ENCODE data around the gene ZSWIM7. TPM values are rescaled to one million over a fixed set of nuclear protein-coding genes. Genes with fewer than 3 reads are reported as not detected.

ZSWIM7 gene
- total and polyA plus RNA-seq, 2 experiments from 2014 or later = 16.3 to 50.4 TPM

DNA sequence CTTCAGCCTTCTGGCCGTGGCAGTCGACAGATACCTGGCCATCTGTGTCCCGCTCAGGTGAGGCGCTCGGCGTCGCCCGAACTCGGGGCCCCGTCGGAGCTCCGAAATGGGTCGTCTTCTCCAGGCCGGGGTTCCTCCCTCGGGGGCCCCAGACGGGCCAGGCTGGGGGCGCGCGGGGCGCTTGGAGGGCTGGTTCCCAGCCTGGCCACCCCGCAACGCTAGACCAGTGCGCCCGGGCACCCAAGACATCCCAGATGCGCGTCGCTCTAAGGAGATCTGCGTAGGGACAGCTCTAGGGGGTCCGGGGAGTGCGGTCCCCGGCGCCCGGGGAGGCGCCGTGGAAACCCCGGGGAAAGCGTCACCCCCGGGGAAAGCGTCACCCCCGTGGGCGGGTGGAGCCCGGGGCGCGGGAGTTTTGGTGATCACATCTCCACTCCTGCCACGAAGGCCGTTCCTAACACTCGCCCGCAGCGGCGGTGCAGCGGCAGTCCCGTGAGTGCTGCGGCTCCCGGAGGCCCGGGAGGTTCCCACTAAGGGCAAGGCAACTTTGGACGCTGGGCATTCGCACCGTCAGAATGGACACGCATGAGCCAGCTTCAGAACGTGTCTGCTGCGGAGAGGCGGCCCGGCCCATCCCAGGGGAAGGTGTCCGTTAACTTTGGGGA, 53.8 kb downstream of the ZSWIM7 start (continued):
- TF ChIP-seq ZNF462 (CRISPR knock-in tag; IDR thresholded peaks at IDR 0.05) = no peak
- TF ChIP-seq POLR2AphosphoS5 (IDR thresholded peaks at IDR 0.05; ENCODE audit: low read depth) = no peak
- TF ChIP-seq STAT1 (IDR thresholded peaks at IDR 0.05; ENCODE audit: unreplicated experiment) = no peak
- TF ChIP-seq ETS1 (IDR thresholded peaks at IDR 0.05) = no peak
- TF ChIP-seq CREB1 (CRISPR knock-in tag; IDR thresholded peaks at IDR 0.05; ENCODE audit: low read depth) = no peak
- no peak for TF ChIP-seq CTCF (conservative IDR thresholded peaks at IDR 0.05; ENCODE audit: low read depth in 2 of 2)
- TF ChIP-seq, protein P1, sequence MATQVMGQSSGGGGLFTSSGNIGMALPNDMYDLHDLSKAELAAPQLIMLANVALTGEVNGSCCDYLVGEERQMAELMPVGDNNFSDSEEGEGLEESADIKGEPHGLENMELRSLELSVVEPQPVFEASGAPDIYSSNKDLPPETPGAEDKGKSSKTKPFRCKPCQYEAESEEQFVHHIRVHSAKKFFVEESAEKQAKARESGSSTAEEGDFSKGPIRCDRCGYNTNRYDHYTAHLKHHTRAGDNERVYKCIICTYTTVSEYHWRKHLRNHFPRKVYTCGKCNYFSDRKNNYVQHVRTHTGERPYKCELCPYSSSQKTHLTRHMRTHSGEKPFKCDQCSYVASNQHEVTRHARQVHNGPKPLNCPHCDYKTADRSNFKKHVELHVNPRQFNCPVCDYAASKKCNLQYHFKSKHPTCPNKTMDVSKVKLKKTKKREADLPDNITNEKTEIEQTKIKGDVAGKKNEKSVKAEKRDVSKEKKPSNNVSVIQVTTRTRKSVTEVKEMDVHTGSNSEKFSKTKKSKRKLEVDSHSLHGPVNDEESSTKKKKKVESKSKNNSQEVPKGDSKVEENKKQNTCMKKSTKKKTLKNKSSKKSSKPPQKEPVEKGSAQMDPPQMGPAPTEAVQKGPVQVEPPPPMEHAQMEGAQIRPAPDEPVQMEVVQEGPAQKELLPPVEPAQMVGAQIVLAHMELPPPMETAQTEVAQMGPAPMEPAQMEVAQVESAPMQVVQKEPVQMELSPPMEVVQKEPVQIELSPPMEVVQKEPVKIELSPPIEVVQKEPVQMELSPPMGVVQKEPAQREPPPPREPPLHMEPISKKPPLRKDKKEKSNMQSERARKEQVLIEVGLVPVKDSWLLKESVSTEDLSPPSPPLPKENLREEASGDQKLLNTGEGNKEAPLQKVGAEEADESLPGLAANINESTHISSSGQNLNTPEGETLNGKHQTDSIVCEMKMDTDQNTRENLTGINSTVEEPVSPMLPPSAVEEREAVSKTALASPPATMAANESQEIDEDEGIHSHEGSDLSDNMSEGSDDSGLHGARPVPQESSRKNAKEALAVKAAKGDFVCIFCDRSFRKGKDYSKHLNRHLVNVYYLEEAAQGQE (IDR thresholded peaks at IDR 0.05; ENCODE audit: unreplicated experiment) = no peak
- TF ChIP-seq EZH2phosphoT487 (IDR thresholded peaks at IDR 0.05; ENCODE audit: unreplicated experiment) = no peak
- TF ChIP-seq EZH2 (IDR thresholded peaks at IDR 0.05; ENCODE audit: low read depth, unreplicated experiment) = no peak
